GM12801 (cell line): ENCODE data around the gene TMEM235.

Experiments used
- CTCF ChIP-seq: IDR thresholded peaks from one replicate; pipeline ENCODE4 v1.5.1; 2011; ENCODE audit warnings: control low read depth; ENCODE audit not compliant: insufficient read length; ENCODE audit errors: extremely low read depth

Gene TMEM235

DNA sequence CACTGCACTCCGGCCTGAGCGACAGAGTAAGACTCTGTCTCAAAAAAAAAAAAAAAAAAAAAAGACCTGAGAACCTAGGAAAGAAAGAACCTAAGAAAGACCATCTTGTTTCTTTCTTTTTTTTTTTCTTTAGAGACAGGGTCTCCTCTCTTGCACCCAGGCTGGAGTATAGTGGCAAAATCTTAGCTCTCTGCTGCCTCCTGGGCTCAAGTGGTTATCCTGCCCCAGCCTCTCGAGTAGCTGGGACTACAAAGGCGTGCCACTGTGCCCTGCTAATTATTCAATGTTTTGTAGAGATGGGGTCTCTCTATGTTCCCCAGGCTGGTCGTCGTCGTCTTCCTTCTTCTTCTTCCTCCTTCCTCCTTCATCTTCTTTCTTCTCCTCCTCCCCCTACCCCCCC lies 25.1 kb upstream of the TMEM235 start:
- TF ChIP-seq CTCF: no peak

DNA sequence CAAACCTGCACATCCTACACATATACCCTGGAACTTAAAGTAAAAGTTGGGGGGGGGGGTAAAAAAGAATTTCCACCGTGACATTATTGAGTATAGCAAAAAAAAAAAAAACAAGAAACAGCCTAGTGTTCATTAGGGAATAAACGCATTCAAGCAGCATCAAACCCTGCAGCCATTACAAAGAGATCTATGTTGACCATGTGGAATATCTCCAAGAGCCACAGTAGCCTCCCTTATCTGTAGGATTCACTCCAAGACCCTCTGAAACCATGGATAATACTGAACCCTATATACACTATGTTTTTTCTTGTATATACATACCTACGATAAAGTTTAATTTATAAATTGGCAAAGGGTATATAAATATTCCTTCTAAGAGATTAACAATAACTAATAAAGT lies 22.9 kb upstream of the TMEM235 start:
- TF ChIP-seq CTCF: no peak

- no peak for TF ChIP-seq CTCF
Measured at GRCh38 chr17:78210111-78210510, 21.3 kb upstream of the TMEM235 start.

- no peak for TF ChIP-seq CTCF
Measured at GRCh38 chr17:78211032-78211431, 20.4 kb upstream of the TMEM235 start.

- TF ChIP-seq CTCF: no peak
Measured at GRCh38 chr17:78214016-78214705, 17.3 kb upstream of the TMEM235 start, which contains the start of gene BIRC5. TSS of gene BIRC5 (plus strand) at chr17:78214253. CDS start at chr17:78214317, 64 bp downstream.

DNA sequence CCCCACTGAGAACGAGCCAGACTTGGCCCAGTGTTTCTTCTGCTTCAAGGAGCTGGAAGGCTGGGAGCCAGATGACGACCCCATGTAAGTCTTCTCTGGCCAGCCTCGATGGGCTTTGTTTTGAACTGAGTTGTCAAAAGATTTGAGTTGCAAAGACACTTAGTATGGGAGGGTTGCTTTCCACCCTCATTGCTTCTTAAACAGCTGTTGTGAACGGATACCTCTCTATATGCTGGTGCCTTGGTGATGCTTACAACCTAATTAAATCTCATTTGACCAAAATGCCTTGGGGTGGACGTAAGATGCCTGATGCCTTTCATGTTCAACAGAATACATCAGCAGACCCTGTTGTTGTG lies 16.7 kb upstream of the TMEM235 start:
- TF ChIP-seq CTCF: no peak

GRCh38 chr17:78219396-78220150 lies 11.9 kb upstream of the TMEM235 start:
- no peak for TF ChIP-seq CTCF
